SKM-1 (cell line): ENCODE measurements around the gene SEMA5B.

ENCODE experiments used
- DNase-seq: peaks from one replicate; lab custom pipeline; 2025; ENCODE audit not compliant: unreplicated experiment; lab: John Stamatoyannopoulos, UW

Gene SEMA5B, protein sequence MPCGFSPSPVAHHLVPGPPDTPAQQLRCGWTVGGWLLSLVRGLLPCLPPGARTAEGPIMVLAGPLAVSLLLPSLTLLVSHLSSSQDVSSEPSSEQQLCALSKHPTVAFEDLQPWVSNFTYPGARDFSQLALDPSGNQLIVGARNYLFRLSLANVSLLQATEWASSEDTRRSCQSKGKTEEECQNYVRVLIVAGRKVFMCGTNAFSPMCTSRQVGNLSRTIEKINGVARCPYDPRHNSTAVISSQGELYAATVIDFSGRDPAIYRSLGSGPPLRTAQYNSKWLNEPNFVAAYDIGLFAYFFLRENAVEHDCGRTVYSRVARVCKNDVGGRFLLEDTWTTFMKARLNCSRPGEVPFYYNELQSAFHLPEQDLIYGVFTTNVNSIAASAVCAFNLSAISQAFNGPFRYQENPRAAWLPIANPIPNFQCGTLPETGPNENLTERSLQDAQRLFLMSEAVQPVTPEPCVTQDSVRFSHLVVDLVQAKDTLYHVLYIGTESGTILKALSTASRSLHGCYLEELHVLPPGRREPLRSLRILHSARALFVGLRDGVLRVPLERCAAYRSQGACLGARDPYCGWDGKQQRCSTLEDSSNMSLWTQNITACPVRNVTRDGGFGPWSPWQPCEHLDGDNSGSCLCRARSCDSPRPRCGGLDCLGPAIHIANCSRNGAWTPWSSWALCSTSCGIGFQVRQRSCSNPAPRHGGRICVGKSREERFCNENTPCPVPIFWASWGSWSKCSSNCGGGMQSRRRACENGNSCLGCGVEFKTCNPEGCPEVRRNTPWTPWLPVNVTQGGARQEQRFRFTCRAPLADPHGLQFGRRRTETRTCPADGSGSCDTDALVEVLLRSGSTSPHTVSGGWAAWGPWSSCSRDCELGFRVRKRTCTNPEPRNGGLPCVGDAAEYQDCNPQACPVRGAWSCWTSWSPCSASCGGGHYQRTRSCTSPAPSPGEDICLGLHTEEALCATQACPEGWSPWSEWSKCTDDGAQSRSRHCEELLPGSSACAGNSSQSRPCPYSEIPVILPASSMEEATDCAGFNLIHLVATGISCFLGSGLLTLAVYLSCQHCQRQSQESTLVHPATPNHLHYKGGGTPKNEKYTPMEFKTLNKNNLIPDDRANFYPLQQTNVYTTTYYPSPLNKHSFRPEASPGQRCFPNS

GRCh38 chr3:123027292-123028232 is at the start of gene SEMA5B:
Gene SEMA5B (minus strand): TSS chr3:123027763. CDS start chr3:122961263, 66,500 bp downstream.
- no peak for DNase-seq

DNA sequence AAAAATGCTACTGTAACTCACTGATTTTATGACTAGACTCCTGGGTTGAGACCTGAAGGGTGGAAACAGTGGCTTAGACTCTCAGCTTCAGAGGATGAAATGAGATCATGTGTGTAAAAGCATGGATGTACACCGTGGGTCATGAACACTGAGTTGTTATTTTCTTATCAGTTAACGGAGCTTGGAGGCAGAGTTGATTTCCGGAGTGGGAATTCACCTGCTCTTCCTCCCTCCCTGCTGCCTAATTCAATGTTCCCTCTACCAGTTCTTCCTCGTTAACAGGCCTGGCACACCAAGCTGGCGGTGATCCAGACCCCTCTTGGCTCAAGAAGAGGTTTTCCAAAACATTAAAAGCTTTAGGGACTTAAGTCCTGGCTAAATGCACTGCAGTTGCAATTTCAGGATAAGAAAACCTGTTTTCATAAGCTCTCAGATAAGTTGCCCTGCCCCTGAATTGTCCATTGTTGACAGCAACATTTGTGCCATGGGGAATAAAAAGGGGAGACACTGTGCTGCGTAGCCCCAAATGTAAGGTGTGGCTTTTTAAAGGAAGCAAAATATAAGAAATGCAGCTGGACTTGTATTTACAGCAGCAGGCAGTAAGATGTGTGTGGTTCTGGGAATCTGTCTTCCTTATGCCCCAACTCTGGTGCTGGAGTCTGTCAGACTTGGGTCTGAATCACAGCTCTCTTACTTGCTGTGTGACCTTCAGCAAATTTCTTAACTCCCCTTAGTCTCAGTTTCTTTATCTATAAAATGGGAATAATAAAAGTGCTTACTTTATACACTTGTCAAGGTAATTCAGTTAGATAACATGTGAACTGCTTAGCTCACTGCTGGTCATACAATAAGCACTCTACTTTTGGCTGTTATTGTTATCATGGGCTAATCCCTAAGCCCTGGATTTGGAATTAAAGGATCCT is 49.2 kb upstream of the SEMA5B start:
- no peak for DNase-seq

- no peak for DNase-seq
Observed at GRCh38 chr3:123076112-123076495, 48.5 kb upstream of the SEMA5B start.

GRCh38 chr3:123075359-123075758 is 47.8 kb upstream of the SEMA5B start:
- no peak for DNase-seq

GRCh38 chr3:123072564-123072963 is 45.0 kb upstream of the SEMA5B start:
- DNase-seq = no peak

GRCh38 chr3:123072152-123072551 is 44.6 kb upstream of the SEMA5B start:
- DNase-seq = no peak

- no peak for DNase-seq
Observed at GRCh38 chr3:123071581-123071980, 44.0 kb upstream of the SEMA5B start.

GRCh38 chr3:123071146-123071545 is 43.6 kb upstream of the SEMA5B start:
- DNase-seq = no peak

- DNase-seq = no peak
Observed at GRCh38 chr3:123070510-123070909, 42.9 kb upstream of the SEMA5B start.

GRCh38 chr3:123068601-123069381 is 41.2 kb upstream of the SEMA5B start:
- no peak for DNase-seq

GRCh38 chr3:123067689-123068600 is 40.4 kb upstream of the SEMA5B start:
- DNase-seq = no peak

DNA sequence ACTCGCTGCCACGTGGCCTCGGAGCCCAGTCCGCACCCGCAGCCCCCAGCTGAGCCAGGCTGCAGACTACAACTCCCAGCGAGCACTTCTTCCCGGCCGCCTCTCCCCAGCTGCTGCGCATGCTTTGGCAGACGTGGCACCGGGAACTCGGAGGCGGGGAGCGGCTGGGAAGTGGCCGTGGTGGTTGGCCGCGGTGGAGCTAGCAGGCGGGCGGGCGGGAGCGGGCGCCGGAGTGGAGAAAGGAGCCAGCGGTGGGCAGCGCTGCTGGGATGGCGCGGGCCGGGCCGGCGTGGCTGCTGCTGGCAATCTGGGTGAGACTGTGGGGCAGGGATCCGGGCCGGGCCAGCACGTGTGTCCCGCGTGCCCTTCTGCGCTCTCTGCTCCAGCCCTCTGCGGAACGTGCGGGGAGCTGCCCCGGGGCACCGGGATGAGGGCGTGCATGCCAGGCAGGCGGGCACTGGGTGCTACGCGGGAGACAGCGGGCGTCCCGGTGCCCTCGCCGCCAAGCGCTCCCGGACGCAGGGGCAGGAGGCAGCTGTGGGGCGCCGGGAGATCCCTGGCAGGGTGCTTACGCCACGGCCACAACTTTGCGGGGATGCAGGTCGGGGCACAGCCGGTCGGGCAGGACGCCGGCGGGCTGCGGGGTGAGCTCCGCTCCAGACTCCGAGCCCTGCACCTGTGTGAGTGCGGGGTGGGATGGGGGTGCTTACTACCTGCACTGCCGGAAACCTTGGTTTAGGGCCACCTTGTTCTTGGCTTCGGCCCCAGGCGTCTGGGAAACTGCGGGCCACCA is 39.5 kb upstream of the SEMA5B start, which contains the start of gene PDIA5:
Gene PDIA5, plus strand, starts transcription at position 130 of the 793 bp plus-strand sequence. Its CDS starts 140 bp downstream, at position 270.
- peak; percentile 78 for DNase-seq

DNA sequence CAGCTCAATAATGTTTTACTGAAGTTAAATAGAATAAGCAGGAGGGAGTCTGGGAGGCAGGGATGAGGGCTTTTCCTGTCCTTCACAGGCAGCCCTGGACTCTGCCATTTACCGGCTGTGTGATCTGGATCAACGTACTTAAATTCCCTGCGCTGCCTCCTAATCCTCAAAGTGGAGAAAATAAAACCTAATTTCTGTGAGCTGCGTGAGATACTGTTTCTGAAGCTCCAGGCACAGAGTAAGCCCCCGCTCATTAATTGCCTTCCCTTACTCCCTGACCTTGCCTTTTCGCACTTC is 39.0 kb upstream of the SEMA5B start:
- DNase-seq = no peak

DNA sequence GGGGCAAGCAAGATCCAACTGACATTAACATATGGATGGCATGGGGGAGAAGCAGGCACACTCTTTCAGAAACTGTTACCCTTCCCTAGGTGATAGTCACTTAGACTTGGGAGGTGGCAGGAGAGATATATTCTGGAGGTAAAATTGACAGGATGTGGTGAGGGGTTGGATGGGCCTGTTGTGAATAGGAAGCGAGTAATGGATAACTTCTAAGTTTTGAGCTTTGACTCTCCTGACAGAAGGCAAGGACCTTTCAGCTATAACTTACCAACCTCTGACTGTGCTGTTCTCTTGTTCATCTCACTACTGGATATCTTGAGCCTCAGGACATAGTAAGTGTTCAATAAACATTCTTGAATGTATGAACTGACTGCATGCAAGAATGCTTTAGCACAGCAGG is 37.4 kb upstream of the SEMA5B start:
- DNase-seq = no peak

GRCh38 chr3:123064506-123064905 is 36.9 kb upstream of the SEMA5B start:
- DNase-seq = no peak

DNA sequence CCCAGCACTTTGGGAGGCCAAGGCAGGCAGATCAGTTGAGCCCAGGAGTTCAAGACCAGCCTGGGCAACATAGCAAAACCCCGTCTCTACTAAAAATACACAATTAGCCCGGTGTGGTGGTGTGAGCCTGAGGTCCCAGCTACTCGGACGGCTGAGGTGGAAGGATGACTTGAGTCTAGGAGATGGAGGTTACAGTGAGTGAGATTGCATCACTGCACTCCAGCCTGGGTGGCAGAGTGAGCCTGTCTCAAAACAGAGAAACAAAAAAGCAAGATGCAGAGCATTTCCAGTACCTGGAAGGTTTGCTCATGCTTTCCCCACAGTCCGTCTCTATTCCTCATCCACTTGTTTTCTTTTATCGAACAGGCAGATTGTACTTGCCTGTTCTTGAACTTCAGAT is 35.5 kb upstream of the SEMA5B start:
- no peak for DNase-seq

- no peak for DNase-seq
Observed at GRCh38 chr3:123061856-123062255, 34.3 kb upstream of the SEMA5B start.
